HG02571 (cell line): Measurements from ENCODE around the gene C5orf47.

Experiments
- ATAC-seq: cut with Tn5 transposase; IDR thresholded peaks from one replicate; pipeline ENCODE4 v1.9.1; 2021; ENCODE audit warnings: mild to moderate bottlenecking, moderate library complexity; ENCODE audit not compliant: unreplicated experiment

C5orf47 gene

GRCh38 chr5:174022384-174023095 is 33.6 kb downstream of the C5orf47 start:
- no peak for ATAC-seq

DNA sequence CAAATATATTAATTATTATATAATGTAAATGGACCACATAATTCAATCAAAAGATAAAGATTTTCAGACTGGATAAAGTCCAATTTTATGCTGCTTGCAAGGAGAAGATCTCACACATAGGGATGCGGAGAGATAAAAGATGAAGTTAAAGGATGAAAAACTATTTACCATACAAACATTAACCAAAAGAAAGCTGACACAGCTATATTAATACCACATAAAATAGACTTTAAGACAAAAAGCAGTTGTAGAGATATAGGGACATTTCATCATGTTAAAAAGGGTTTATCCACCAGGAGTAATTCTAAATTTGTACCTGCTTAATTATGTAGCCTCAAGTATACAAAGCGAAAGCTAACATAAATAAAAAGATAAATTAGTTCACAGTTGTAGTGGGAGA is 41.3 kb downstream of the C5orf47 start:
- no peak for ATAC-seq

DNA sequence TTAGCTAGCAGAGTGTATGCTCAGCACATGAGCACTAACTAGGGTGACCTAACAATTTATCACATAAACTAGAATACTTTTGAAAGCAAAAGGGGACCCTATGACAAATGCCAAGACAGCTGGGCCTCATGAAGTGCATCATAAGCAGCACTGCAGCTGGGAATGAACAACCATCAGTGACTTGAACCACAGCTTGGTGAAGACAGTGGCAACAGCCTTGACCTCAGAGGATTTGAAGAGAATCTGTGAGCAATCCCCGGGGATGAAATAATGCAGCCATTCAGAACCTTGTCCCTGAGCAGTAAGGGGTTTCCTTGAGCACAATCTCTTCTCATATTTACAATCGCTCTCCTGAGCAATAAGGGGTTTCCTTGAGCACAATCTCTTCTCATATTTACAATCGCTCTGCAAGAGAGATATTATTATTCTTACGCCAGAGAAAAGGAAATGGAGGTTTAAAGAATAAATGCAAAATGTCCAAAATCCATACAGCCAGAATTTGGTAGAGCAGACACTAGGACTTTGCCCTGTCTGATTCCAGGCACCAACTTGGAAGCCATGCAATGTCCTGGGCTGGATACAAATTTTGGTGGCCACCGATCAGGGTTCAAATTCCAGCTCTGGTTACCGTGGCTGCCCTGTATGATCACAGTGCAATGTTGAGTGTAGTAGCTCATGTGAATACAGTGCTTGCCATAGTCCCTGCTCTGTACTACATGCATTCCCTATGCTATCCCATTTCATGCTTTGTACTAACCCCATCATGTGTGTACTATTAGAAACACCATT is 55.7 kb downstream of the C5orf47 start:
- ATAC-seq: no peak

DNA sequence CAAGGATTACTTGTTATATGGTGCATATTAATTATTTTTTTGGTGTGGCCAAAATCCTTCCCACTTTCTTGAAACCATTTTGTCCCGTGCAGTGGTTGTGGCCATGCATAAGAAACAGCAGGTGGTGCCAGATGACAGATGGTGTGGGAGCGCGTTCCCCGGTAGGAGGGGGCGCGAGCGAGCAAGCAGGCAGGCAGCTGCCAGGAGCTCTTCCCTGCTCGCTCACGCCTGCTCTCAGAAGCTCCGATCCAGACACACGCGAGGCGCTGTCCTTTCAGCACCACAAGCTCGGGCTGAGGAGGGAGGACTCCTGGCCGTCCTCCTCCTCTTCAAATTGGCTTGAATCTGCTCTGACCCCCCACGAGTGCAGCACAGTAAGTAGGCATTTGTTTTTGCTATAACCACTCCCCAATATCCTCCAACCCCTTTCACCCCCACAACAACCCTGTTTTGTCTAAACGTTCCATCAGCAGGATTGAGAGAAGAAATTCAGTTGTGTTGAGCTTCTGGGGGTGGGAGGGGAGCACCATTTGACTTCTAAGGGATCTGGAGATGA is 56.6 kb downstream of the C5orf47 start, which contains the start of gene NSG2:
TSS of gene NSG2 (plus strand) at position 237 of the 556 bp plus-strand sequence. CDS start 1,050 bp downstream, outside the sequence.
- no peak for ATAC-seq

GRCh38 chr5:174046558-174046957 is 57.6 kb downstream of the C5orf47 start:
- ATAC-seq: no peak

- ATAC-seq: no peak
Observed at GRCh38 chr5:174047472-174048099, 58.6 kb downstream of the C5orf47 start.

DNA sequence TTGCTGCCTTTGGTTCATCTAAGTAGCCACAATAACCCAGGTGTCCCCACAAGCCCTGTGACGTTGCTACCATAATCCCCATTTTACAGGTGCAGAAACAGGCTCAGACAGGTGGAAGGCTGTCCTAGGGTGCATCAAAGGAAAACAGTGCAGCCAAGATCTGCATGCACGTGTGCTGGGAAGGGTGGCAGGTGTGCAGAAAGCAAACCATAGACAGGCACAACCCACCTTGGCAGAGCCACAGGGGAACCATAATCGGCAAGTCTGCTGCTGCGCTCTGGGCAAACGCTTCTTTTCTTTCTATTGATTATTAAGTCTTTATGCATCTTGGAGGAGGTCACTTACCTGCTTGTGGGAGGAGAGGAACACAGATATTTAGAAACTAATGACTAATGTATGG is 63.7 kb downstream of the C5orf47 start:
- ATAC-seq: no peak

DNA sequence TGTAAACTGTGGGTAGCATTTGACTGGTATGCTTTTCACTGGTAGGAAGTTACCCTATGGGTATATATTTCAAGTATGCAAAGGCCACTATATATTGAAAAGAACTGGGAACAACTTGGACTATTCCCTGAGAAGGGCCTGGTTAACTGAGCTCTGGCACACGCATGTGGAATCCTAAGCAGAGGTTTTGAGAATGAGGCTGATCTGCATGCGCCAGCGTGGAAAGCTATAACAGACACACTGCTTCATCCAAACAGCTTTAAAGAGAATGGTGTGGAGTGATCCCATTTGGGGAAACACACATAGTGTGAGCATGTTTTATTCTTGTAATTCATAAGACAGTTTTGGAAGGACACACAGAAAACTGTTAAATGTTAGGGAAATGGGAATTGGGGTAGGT is 64.9 kb downstream of the C5orf47 start:
- no peak for ATAC-seq
